HEK293 (cell line): ENCODE results near the gene KCNJ6.

Source experiments
- MYNN ChIP-seq: fragments of 450-650 bp; formaldehyde crosslinking; IDR thresholded peaks from 2 replicates; pipeline ENCODE4 v1.5.1; 2016; ENCODE audit warnings: missing biosample characterization, missing genetic modification characterization, borderline replicate concordance
- REPIN1 ChIP-seq: fragments of 450-650 bp; formaldehyde crosslinking; IDR thresholded peaks from 2 replicates; pipeline ENCODE4 v1.5.1; 2017; ENCODE audit warnings: missing biosample characterization, missing genetic modification characterization, low read depth
- SALL2 ChIP-seq: fragments of 450-650 bp; formaldehyde crosslinking; IDR thresholded peaks from 2 replicates; pipeline ENCODE4 v1.5.0; 2017; ENCODE audit warnings: missing biosample characterization, mild to moderate bottlenecking, missing genetic modification characterization, borderline replicate concordance
- ZNF221 ChIP-seq: fragments of 450-650 bp; formaldehyde crosslinking; IDR thresholded peaks from 2 replicates; pipeline ENCODE4 v1.5.1; 2017; ENCODE audit warnings: missing biosample characterization, missing genetic modification characterization, borderline replicate concordance
- ZNF26 ChIP-seq: fragments of 450-650 bp; formaldehyde crosslinking; IDR thresholded peaks from 2 replicates; pipeline ENCODE4 v1.5.1; 2016; ENCODE audit warnings: missing biosample characterization, missing genetic modification characterization
- ZNF266 ChIP-seq: fragments of 450-650 bp; formaldehyde crosslinking; IDR thresholded peaks from 2 replicates; pipeline ENCODE4 v1.5.1; 2016; ENCODE audit warnings: missing biosample characterization, missing genetic modification characterization, low read depth
- ZNF280D ChIP-seq: fragments of 450-650 bp; formaldehyde crosslinking; IDR thresholded peaks from 2 replicates; pipeline ENCODE4 v1.5.1; 2016; ENCODE audit warnings: missing biosample characterization, missing genetic modification characterization
- ZNF341 ChIP-seq: fragments of 450-650 bp; formaldehyde crosslinking; IDR thresholded peaks from 2 replicates; pipeline ENCODE4; 2016; ENCODE audit warnings: low read depth, missing biosample characterization, missing genetic modification characterization
- ZNF398 ChIP-seq: fragments of 450-650 bp; formaldehyde crosslinking; IDR thresholded peaks from 2 replicates; pipeline ENCODE4 v1.5.1; 2017; ENCODE audit warnings: missing biosample characterization, missing genetic modification characterization
- ZNF416 ChIP-seq: fragments of 450-650 bp; formaldehyde crosslinking; IDR thresholded peaks from 2 replicates; pipeline ENCODE4 v1.5.1; 2016; ENCODE audit warnings: missing biosample characterization, missing genetic modification characterization
- ZNF518A ChIP-seq: fragments of 450-650 bp; formaldehyde crosslinking; conservative IDR thresholded peaks from 2 replicates; pipeline ENCODE4 v1.5.1; 2016; ENCODE audit warnings: low read depth, missing biosample characterization, missing genetic modification characterization
- ZNF521 ChIP-seq: fragments of 450-650 bp; formaldehyde crosslinking; IDR thresholded peaks from 2 replicates; pipeline ENCODE4 v1.5.1; 2017; ENCODE audit warnings: missing biosample characterization, mild to moderate bottlenecking, missing genetic modification characterization
- ZNF544 ChIP-seq: fragments of 450-650 bp; formaldehyde crosslinking; IDR thresholded peaks from 2 replicates; pipeline ENCODE4 v1.5.0; 2017; ENCODE audit warnings: missing biosample characterization, missing genetic modification characterization
- ZNF549 ChIP-seq: fragments of 450-650 bp; IDR thresholded peaks from 2 replicates; pipeline ENCODE4 v1.5.1; 2018; ENCODE audit warnings: missing biosample characterization, missing genetic modification characterization, mild to moderate bottlenecking, inconsistent platforms, moderate library complexity
- ZNF561 ChIP-seq: fragments of 450-650 bp; IDR thresholded peaks from 2 replicates; pipeline ENCODE4 v1.5.1; 2018; ENCODE audit warnings: missing biosample characterization, missing genetic modification characterization, borderline replicate concordance
- ZNF639 ChIP-seq: fragments of 450-650 bp; formaldehyde crosslinking; IDR thresholded peaks from 2 replicates; pipeline ENCODE4 v1.5.1; 2016; ENCODE audit warnings: missing biosample characterization, missing genetic modification characterization
- ZSCAN5A ChIP-seq: fragments of 450-650 bp; formaldehyde crosslinking; IDR thresholded peaks from 2 replicates; pipeline ENCODE4 v1.5.1; 2016; ENCODE audit warnings: missing biosample characterization, missing genetic modification characterization
- TF ChIP-seq, protein P1 (sequence below): fragments of 450-650 bp; IDR thresholded peaks from 2 replicates; pipeline ENCODE4 v1.5.1; 2018; ENCODE audit warnings: missing biosample characterization, missing genetic modification characterization
- TF ChIP-seq, protein P2 (sequence below): fragments of 450-650 bp; formaldehyde crosslinking; IDR thresholded peaks from 2 replicates; pipeline ENCODE4 v1.5.1; 2017; ENCODE audit warnings: missing biosample characterization, missing genetic modification characterization

The KCNJ6 gene

DNA sequence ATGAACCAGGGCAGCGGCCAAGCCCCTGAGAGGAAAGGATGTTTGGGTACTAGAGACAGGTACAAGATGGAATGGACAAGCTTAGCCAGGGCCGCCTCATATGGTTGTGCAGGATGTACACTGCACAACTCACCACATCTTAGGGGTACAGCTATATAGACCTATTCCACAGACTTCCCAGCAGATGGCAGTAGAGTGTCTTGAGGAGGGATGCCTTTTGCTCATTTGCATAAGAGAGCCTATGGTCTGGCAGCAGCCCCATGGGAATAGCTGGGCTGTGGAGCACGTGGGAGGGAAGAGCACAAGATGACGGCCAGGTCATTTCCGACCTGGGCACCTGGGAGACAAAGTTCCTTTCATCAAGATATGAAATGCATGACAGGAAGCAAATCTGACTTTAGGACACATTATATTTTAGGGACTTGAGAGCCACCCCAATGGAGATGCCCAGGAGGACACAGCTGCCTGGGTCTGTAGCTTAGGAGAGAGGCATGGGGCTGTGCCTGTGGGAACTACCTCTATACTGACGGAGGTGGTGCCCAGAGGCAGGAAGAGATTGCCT is 215.5 kb downstream of the KCNJ6 start (continued):
- TF ChIP-seq, protein P1, sequence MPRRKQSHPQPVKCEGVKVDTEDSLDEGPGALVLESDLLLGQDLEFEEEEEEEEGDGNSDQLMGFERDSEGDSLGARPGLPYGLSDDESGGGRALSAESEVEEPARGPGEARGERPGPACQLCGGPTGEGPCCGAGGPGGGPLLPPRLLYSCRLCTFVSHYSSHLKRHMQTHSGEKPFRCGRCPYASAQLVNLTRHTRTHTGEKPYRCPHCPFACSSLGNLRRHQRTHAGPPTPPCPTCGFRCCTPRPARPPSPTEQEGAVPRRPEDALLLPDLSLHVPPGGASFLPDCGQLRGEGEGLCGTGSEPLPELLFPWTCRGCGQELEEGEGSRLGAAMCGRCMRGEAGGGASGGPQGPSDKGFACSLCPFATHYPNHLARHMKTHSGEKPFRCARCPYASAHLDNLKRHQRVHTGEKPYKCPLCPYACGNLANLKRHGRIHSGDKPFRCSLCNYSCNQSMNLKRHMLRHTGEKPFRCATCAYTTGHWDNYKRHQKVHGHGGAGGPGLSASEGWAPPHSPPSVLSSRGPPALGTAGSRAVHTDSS (tag by site-specific recombination): no peak
- TF ChIP-seq REPIN1 (tag by site-specific recombination) (no peak), ZNF416 (tag by site-specific recombination) (no peak), SALL2 (tag by site-specific recombination) (no peak), ZNF266 (tag by site-specific recombination) (no peak), ZNF639 (no peak), ZNF398 (tag by site-specific recombination) (no peak), ZNF221 (no peak), ZNF561 (tag by site-specific recombination) (0 out of 2 replicates have a peak, but pooled peaks have one; percentile 20), ZNF521 (tag by site-specific recombination) (no peak), ZNF549 (tag by site-specific recombination) (peak; percentile 51; the same call in 1 of the 2 replicates), ZNF341 (tag by site-specific recombination) (peak; percentile 64; the same call in 1 of the 2 replicates), ZNF280D (peak; percentile 83; the same call in 1 of the 2 replicates), ZSCAN5A (no peak), MYNN (tag by site-specific recombination) (no peak), ZNF544 (tag by site-specific recombination) (no peak), ZNF518A (tag by site-specific recombination) (0 out of 2 replicates have a peak, but pooled peaks have one; percentile 43), ZNF26 (tag by site-specific recombination) (no peak)
- TF ChIP-seq, protein P2, sequence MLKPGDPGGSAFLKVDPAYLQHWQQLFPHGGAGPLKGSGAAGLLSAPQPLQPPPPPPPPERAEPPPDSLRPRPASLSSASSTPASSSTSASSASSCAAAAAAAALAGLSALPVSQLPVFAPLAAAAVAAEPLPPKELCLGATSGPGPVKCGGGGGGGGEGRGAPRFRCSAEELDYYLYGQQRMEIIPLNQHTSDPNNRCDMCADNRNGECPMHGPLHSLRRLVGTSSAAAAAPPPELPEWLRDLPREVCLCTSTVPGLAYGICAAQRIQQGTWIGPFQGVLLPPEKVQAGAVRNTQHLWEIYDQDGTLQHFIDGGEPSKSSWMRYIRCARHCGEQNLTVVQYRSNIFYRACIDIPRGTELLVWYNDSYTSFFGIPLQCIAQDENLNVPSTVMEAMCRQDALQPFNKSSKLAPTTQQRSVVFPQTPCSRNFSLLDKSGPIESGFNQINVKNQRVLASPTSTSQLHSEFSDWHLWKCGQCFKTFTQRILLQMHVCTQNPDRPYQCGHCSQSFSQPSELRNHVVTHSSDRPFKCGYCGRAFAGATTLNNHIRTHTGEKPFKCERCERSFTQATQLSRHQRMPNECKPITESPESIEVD: no peak
